Ecto neural progenitor cell (in vitro differentiated cells): ENCODE data around the gene PLD2.
A peak's percentile ranks its signal among the peaks of the same experiment; 100 is the strongest.
"Not testable (repeated sequence)": the region's sequence is repeated elsewhere in the genome, so short reads cannot be mapped to it uniquely, and the experiment has no call there.

Experiments
- DNase-seq: peaks from one replicate; pipeline ENCODE4 v3.0.0-alpha.2; 2018; ENCODE audit warnings: low spot score

Gene PLD2

DNA sequence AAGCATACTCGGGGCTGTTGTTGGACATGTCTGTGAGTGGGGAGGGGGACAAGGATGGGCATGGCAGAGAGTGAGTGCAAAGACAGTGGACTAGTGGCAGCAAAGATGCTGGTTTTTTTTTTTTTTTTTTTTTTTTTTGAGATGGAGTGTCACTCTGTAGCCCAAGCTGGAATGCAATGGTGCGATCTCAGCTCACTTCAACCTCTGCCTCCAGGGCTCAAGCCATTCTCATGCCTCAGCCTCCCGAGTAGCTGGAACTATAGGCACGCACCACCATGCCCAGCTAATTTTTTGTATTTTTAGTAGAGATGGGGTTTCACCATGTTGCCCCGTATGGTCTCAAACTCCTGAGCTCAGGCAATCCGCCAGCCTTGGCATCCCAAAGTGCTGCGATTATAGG lies 50.4 kb downstream of the PLD2 start:
- DNase-seq = not testable (repeated sequence)

DNA sequence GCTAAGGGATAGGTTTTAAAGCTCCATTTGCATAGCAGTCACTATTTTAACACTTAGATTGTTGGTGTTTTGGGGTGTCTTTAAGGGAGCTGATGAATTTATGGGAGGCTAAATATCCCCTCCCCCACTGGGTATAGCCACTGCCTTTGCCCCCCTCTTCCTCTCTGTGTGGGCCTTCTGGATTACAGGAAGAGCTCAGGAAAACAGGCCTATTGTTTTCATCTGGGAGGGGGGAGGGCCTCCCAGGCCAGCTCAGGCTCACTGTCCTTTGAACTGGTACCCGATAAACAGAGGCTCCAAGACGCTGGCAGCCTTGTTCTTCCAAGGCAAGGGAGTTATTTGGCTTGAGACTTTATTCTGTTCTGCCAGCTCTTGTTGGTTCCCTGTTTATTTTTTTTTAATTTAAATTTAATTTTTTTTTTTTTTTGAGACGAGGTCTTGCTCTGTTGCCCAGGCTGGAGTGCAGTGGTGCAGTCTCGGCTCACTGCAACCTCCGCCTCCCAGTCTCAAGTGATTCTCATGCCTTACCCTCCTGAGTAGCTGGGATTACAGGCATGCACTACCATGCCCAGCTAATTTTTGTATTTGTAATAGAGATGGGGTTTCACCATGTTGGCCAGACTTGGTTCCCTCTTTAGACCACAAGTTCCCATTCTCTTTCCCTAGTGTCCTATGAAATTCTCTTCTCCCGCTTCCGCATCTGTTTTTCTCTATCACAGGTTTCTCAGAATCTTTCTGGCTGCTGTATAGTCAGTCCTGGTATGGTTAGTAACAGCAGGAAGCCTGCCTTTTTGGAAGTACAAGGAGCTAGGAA lies 51.3 kb downstream of the PLD2 start:
- peak; percentile 71 for DNase-seq

DNA sequence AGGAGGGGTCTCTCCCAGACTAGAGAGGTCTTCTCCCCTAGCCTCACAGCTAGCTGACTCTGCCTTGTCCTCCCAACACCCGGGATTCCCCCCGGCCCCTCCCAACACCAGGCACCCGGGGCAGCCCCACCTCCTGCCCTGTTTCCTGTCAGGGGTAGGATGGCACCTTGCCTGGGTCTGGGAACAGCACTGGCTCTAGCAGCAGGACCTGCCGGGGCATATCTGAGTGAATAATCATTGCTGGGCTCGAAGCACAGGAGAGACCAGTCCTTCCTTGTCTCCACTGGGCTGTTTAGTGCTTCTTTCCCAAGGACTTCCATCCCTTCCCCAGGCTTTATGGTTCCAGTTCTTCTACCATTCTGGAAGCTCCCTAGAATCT lies 51.9 kb downstream of the PLD2 start:
- DNase-seq = no peak

DNA sequence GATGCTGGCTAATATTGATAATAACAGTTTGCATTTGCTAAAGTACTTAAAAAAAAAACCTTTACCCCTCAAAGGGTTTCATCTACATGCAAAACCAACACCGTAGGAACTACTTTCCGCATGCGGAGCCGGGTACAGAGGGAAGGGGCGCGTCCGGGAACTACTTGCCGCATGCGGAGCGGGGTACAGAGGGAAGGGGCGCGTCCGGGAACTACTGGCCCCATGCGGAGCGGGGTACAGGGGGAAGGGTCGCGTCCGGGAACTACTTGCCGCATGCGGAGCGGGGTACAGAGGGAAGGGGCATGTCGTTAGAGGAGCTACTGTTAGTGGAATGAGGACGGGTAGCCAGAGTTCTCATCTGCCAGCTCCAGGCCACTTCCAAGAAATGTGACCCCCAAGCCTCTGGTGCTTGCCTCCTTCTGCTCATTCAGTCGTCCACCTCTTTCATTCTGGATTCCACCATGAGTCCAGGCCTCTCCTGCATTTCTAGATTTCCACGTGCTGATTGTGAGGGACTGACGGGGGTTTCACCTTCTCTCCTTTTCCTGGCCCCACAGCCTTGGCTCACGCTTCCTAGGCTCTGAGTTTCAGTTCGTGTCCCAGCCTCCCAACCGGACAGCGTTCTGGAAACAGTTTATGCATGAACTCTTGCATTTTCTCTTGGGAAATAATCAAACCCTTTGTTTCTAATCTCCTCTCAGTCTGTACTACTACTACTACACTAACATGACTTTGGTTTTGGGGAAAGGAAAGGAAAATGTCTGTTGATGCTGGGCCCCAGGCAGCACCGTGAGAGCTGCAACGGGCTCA lies 53.1 kb downstream of the PLD2 start:
- no peak for DNase-seq

DNA sequence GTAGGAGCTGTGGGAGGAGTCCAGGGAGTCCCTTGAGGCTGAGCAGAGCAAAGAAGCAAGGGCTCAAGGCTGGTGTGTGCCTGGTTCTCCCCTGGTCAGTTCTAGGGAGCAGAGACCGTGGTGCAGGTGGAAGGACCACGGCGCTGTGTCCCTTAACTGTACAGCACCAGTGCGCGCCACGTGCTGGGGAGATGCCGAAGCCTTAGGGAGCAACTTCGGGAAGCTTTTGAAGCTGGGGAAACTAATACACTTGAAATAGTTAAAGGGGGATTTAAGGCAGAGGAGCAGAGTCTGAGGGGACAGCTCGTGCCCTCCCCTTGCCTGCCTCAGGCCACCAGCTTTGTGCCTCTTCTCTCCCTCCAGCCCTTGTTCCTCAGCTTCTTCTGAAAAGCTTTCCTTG lies 53.7 kb downstream of the PLD2 start:
- no peak for DNase-seq

DNA sequence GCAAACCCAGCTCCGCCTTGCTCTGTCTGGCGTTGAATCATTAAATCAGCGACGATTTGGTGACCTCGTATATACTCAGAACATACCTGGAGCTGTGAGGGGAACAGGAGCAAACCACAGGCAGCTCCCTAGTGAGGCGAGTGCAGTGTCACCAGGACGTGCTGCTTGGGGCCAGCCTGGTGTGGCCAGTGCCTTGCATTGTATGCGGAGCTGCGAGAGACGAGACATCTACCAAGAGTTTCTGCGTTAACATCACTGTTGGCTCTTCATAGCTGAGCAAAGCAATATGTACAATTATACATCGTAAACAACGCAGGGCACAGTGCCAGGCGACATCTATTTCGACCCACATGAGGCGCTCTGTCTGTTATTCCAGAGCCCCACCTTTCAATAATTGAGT lies 54.1 kb downstream of the PLD2 start:
- DNase-seq = no peak

DNA sequence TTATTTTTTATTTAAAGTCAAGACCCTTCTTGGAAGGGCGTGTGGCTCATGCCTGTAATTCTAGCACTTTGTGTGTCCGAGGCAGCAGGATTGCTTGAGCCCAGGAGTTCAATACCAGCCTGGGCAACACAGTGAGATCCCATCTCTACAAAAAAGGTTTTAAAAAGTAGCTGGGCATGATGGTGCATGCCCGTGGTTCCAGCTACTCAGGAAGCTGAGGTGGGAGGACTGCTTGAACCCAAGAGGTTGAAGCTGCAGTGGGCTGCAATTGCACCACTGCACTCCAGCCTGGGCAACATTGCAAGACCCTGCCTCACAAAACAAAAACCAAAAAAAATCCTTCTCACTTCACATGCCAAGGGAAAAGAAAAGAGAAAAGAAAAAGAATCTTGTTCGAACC lies 55.8 kb downstream of the PLD2 start:
- no peak for DNase-seq

DNA sequence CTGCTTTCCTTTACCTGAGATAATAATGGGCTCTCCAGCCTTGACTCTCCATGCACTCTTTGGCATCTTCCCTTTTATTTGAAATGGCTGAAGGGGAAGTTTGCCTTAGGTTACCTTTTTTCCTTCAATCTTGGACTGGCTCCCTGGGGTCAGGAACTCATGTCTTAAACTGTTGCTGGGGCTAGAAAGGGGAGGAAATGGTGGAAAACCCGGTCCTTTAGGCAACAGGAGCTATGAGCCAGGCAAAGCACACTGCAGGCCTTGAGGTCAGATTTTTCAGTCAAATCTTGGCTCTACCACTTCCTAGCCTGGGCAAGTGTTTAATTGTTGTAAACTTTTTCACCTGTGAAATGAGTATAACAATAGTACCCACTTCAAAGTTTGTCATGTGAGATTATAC lies 56.4 kb downstream of the PLD2 start:
- no peak for DNase-seq

DNA sequence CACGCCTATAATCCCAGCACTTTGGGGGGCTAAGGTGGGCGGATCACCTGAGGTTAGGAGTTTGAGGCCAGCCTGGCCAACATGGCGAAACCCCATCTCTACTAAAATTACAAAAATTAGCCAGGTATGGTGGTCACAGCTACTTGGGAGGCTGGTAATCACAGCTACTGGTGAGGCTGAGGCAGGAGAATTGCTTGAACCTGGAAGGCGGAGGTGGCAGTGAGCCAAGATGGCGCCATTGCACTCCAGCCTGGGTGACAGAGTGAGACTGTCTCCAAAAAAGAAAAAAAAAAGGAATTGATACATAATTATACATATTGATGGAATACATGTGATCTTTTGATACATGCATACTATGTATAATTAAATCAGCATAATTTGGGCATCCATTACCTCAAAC lies 60.6 kb downstream of the PLD2 start:
- not testable (repeated sequence) for DNase-seq

DNA sequence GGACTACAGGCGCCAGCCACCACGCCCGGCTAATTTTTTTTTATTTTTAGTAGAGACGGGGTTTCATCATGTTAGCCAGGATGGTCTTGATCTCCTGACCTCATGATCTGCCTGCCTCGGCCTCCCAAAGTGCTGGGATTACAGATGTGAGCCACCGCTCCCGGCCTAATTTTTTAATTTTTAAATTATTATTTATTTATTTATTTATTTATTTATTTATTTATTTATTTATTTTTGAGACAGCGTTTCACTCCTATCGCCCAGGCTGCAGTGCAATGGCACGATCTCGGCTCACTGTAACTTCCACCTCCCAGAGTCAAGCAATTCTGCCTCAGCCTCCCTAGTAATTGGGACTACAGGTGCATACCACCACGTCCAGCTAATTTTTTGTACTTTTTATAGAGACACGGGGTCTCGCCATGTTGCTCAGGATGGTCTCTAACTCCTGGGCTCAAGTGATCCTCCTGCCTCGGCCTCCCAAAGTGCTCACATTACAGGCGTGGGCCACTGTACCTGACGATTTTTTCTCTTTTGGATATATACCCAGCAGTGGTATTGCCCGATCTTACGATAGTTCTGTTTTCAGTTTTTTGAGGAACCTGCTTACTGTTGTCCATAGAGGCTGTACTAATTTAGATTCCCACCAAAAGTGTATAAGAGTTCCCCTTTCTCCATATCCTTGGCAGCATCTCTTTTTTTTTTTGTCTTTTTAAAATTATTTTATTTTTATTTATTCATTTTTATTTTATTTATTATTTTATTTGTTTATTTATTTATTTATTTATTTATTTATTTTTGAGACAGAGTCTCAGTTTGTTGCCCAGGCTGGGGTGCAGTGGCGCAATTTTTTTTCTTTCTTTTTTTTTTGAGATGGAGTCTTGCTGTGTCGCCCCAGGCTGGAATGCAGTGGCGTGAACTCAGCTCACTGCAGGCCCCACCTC lies 62.4 kb downstream of the PLD2 start:
- not testable (repeated sequence) for DNase-seq

DNA sequence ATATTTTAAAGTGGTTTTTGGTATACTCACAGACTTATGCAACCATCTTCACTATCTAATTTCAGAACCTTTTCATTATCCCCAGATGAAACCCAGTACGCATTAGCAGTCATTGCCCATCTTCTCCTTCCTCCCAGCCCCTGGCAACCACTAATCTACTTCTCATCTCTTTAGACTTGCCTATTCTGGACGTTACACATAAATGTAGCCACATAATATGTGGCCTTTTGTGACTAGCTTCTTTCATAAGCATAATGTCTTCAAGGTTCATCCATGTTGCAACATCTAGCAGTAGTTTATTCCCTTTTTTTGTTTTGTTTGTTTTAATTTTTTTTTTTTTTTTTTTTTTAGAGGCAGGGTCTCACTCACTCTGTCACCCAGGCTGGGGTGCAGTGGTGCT lies 63.9 kb downstream of the PLD2 start:
- DNase-seq = no peak

DNA sequence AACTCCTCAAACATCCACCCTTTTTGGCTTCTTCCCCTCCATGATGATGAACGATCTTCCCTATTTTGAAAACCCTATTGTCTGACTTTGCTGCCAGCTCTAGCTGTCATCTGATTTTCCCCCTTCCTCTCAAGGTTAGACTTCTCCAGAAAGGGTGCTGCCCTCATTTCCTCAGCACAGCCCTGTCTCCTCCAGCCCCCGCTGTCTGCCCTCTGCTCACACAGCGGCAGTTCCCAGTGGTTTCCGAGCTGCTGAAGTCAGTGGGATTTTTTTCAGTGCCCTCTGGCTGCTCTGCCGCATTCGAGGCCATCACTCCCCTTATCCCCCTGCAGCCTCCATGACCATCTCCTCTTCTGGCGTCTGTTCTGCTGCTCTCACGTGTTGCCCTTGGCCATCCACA lies 65.8 kb downstream of the PLD2 start:
- no peak for DNase-seq
